ENCODE data around the gene TSPAN1. TPM values are rescaled to one million over a fixed set of nuclear protein-coding genes. Genes with fewer than 3 reads are reported as not detected.

TSPAN1 gene
- total RNA-seq, 4 donors from 2014 or later = 4.1 to 229 (median 192) TPM

DNA sequence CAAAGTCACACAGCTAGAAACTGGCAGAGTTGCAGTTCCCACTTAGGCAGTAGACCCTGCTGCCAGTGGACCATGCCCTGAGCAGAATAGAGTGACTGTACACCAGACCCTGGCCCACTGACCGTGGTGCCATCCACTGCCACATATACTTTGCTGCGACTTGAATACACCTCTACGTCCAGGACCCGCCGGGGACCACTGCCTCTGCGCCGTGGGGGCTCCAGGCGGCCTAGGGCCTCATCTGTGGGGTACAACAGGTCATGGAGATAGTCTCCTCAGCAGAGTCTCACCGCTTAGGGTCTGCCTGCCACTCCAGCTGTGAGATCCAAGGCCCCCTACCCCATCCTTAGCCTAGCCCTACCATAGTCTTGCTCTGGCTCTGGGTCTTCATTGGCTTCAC, 21.7 kb downstream of the TSPAN1 start:
- no peak for TF ChIP-seq POLR2A (IDR thresholded peaks at IDR 0.05)
- TF ChIP-seq, protein P1, sequence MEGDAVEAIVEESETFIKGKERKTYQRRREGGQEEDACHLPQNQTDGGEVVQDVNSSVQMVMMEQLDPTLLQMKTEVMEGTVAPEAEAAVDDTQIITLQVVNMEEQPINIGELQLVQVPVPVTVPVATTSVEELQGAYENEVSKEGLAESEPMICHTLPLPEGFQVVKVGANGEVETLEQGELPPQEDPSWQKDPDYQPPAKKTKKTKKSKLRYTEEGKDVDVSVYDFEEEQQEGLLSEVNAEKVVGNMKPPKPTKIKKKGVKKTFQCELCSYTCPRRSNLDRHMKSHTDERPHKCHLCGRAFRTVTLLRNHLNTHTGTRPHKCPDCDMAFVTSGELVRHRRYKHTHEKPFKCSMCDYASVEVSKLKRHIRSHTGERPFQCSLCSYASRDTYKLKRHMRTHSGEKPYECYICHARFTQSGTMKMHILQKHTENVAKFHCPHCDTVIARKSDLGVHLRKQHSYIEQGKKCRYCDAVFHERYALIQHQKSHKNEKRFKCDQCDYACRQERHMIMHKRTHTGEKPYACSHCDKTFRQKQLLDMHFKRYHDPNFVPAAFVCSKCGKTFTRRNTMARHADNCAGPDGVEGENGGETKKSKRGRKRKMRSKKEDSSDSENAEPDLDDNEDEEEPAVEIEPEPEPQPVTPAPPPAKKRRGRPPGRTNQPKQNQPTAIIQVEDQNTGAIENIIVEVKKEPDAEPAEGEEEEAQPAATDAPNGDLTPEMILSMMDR (IDR thresholded peaks at IDR 0.05) = no peak
- Histone ChIP-seq H3K27me3 (no peaks in the 10 kb centered on the region), H3K27ac (no peak overlapping the region), H3K36me3 (peaks cover 0 to 41% (median 0%) of the 10 kb centered on the region in 3 donors), H3K4me3 (no peak overlapping the region), H3K9me3 (no peaks in the 10 kb centered on the region), H3K4me1 (peaks cover 6 to 17% (median 10%) of the 10 kb centered on the region in 4 donors)
- no peak for DNase-seq

DNA sequence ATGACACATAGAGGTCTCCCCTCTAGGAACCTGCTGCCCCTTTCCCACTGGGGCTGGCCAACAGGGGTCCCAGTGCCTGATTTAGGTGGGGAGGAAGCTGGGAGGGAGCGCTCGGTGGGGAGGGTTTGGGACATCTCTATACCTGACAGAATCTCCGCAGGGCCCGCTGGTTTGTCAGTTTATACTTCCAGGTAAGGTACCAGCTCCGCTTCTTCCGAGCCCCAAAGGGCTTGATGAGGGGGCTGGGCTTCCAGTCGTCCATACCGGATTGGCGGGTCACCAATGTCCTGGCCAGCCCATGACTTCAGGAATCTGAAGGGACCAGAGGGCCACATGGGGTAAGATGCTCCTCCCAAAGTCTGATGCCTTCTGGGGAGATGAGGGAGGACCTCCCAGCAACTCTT, 22.7 kb downstream of the TSPAN1 start:
- TF ChIP-seq, protein P1 (IDR thresholded peaks at IDR 0.05) = no peak
- TF ChIP-seq POLR2A (IDR thresholded peaks at IDR 0.05) = no peak
- Histone ChIP-seq H3K27ac (peak overlapping the region; percentile 41 to 93 (median 77)), H3K4me3 (peak overlapping the region; percentile 67 to 92 (median 70)), H3K36me3 (peaks cover 0 to 31% (median 0%) of the 10 kb centered on the region in 3 donors), H3K27me3 (no peaks in the 10 kb centered on the region), H3K4me1 (peaks cover 6 to 17% (median 10%) of the 10 kb centered on the region in 4 donors), H3K9me3 (no peaks in the 10 kb centered on the region)
- no peak for DNase-seq

GRCh38 chr1:46197964-46198811, 23.3 kb downstream of the TSPAN1 start, which contains the start of gene POMGNT1:
POMGNT1 (minus strand) TSS chr1:46198434; CDS start chr1:46197821, 613 bp downstream.
- H3K4me1 ChIP-seq = peaks cover 6 to 17% (median 12%) of the 10 kb centered on the region in 4 donors
- H3K4me3 ChIP-seq = peak within 1 kb of the TSS; percentile 67 to 92 (median 70)
- TF ChIP-seq POLR2A (IDR thresholded peaks at IDR 0.05) = peak; percentile 61 to 66
- TF ChIP-seq, protein P1 (IDR thresholded peaks at IDR 0.05) = peak in 2 of 6 experiments; percentile 18 to 45

DNA sequence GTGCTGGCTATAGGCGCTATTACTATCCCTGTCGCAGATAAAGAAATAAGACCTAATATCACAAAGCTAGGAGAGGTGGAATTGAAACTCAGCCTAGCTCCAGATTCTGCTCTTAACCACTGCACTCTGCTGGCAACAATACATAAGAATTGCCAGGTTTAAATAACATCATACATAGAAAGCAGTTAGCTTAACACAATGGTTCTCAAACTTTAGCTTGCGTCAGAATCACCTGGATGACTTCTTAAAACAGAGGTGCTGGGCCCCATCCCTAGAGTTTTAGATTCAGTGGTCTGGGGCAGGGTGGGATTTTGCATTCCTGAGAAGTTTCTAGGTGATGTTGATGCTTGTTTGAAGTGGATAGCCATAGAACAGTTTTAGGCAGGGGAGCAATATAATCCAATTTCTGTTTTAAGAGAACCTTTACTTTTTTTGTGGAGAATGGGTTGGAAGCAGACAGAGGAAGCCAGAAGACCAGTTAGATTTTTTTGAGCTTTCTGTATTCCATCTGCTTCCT, 24.4 kb downstream of the TSPAN1 start:
- DNase-seq = peak in 1 of 3 donors; percentile 14
- TF ChIP-seq POLR2A (IDR thresholded peaks at IDR 0.05) = no peak
- TF ChIP-seq, protein P1 (IDR thresholded peaks at IDR 0.05) = no peak
- no peaks in the 10 kb centered on the region for H3K27me3 ChIP-seq
- H3K9me3 ChIP-seq = no peaks in the 10 kb centered on the region
- peak overlapping the region in 3 of 4 donors; percentile 69 to 92 (median 71) for H3K4me3 ChIP-seq
- H3K4me1 ChIP-seq = peaks cover 6 to 19% (median 13%) of the 10 kb centered on the region in 4 donors
- peak overlapping the region in 1 of 4 donors; percentile 84 for H3K27ac ChIP-seq
- H3K36me3 ChIP-seq = peaks cover 0 to 15% (median 0%) of the 10 kb centered on the region in 3 donors

More at GRCh38 chr1:46197964-46198811, 23.3 kb downstream of the TSPAN1 start, which contains the start of gene POMGNT1:
- H3K27ac ChIP-seq = peak within 1 kb of the TSS; percentile 69 to 93 (median 77)
- no peaks in the 10 kb centered on the region for H3K27me3 ChIP-seq
- H3K36me3 ChIP-seq = peaks cover 0 to 25% (median 0%) of the 10 kb centered on the region in 3 donors
- peak; percentile 58 to 89 (median 83) for DNase-seq
- H3K9me3 ChIP-seq = no peaks in the 10 kb centered on the region

- H3K9me3 ChIP-seq = no peaks in the 10 kb centered on the region
- TF ChIP-seq POLR2A (IDR thresholded peaks at IDR 0.05) = no peak
- TF ChIP-seq, protein P1 (IDR thresholded peaks at IDR 0.05) = no peak
- peak overlapping the region; percentile 42 to 77 (median 54) for H3K27ac ChIP-seq
Measured at GRCh38 chr1:46203738-46204405, 29.0 kb downstream of the TSPAN1 start.

More at GRCh38 chr1:46203738-46204405, 29.0 kb downstream of the TSPAN1 start:
- no peaks in the 10 kb centered on the region for H3K27me3 ChIP-seq
- peak in 1 of 3 donors; percentile 26 for DNase-seq
- H3K36me3 ChIP-seq = no peaks in the 10 kb centered on the region
- H3K4me3 ChIP-seq = peak overlapping the region; percentile 43 to 70 (median 54)
- peaks cover 0 to 13% (median 5%) of the 10 kb centered on the region in 4 donors for H3K4me1 ChIP-seq
